Measurements from ENCODE around the gene CCL20.

- TF ChIP-seq CTCF (IDR thresholded peaks at IDR 0.05) (no peak), EP300 (IDR thresholded peaks at IDR 0.05) (no peak), POLR2A (IDR thresholded peaks at IDR 0.05) (no peak), POLR2AphosphoS5 (IDR thresholded peaks at IDR 0.05) (no peak)
Measured at GRCh38 chr2:227793148-227793712, 20.4 kb upstream of the CCL20 start.
